Heart left ventricle (tissue), 13 donors: Measurements from ENCODE around the gene EGLN1.

ENCODE experiments used
- CTCF ChIP-seq, 12 donors: fragments of 200-600 bp; sonication (generic) in 4 of 12; IDR thresholded peaks; one replicate each; pipeline versions ENCODE4 v1.5.0 to v1.8.0; 2018 to 2022; ENCODE audit warnings: antibody characterized with exemption in 12 of 12, mild to moderate bottlenecking in 5 of 12
- POLR2A ChIP-seq, 2 donors: fragments of 450-650 bp; IDR thresholded peaks; one replicate each; pipeline ENCODE4 v1.6.1; 2017; ENCODE audit warnings: antibody characterized with exemption in 2 of 2, mild to moderate bottlenecking in 2 of 2, moderate library complexity in 2 of 2
- donor health status: ischemic (EF 13 %, LVEDD 7.1; RV severe dilation, severe dysfunction).
- donor health status: DM: no; HTN: yes; CAD: no.
- donor health status: DM: no; HTN: no; CAD: no.
- donor health status: ischemic (EF 25% LVEDD 6.9; RV normal size, moderate dysfunction).
- donor health status: ischemic (EF 25% LVEDD 5.7; RV mildly dilated, moderate dysfunction).
- donor health status: ischemic (EF 35%, LVEDD 5.7; RV mildly dilated, moderate dysfunction).
- donor health status: nonischemic (EF 11% LVEDD 7.7; RV severe dilation, severe dysfunction).
- donor health status: DM: yes; HTN: yes; CAD: no.
- donor health status: PGD.
- donor health status: ischemic (EF 29% LVEDD 5.4; RV normal size, mild dysfunction).
- donor health status: nonischemic (EF 23%, LVEDD 6.1; RV moderate dilation, normal function).

DNA sequence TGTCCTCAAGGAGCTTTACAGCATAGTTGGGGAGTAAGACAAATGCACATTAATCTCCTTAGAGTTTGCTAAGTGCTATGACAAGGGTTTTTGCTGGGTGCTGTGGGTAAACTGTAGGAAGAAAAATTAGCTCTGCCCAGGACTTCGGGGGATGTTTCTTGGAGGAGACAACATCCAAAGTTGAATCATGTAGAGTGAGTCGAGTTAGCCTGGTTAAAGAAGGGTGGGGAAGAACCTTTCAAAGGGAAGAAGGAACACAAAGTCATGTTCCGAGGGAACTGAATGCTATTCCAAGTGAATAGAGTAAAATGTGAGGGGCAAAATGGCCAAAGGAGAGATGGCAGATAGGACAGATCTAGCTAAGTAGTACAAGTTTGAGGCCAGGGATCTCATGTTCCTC lies 66.9 kb downstream of the EGLN1 start:
- TF ChIP-seq POLR2A (IDR thresholded peaks at IDR 0.05) (no peak), CTCF (IDR thresholded peaks at IDR 0.05) (no peak)
